IPS-18c (cell line): ENCODE data around the gene FER.
"Not testable (repeated sequence)": the region's sequence is repeated elsewhere in the genome, so short reads cannot be mapped to it uniquely, and the experiment has no call there.

Experiments
- H3K4me3 ChIP-seq: 2 replicates; pipeline ENCODE4 v1.7.0; 2013; ENCODE audit warnings: low read depth, mild to moderate bottlenecking, low read length, moderate library complexity; ENCODE audit not compliant: insufficient read depth
- H3K9me3 ChIP-seq: one replicate; pipeline ENCODE4 v1.6.1; 2013; ENCODE audit warnings: mild to moderate bottlenecking, low read length, moderate library complexity; ENCODE audit not compliant: control insufficient read depth, insufficient read depth

The FER gene

DNA sequence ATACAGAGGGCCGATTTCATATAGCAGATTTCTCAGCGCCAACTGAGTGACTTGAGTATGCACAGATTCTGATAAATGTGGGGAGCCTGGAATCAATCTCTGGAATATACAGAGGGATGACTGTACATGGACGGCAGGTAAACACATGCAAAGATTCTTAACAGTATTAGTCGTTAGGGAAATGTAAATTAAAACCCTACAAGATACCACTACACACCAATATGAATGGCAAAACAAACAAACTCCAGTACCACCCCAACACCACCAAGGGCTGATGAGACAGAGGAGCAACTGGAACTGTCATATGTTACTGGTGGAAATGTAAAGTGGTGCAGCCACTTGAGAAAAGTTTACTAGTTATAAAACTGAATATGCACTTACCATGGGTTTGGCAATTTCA lies 8.3 kb upstream of the FER start:
- H3K9me3 ChIP-seq, result no peaks in the 10 kb centered on the region
- H3K4me3 ChIP-seq, result no peak overlapping the region

DNA sequence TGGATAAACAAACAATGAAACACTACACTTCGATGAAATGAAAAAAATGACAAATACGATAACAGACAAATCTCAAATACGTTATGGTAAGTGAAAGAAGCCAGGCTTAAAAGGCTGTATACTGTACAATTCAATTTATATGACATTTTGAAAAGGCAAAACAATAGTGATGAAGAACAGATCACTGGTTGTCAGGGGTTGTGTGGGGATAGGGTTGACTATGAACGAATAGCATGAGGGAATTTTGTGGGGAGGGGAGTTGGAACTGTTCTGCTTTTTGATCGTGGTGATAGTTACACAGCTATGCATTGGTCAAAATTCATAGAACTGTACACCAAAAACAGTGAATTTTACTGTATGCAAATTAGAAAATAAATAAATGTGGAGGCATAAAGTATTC lies 7.8 kb upstream of the FER start:
- H3K4me3 ChIP-seq, result no peak overlapping the region
- no peaks in the 10 kb centered on the region for H3K9me3 ChIP-seq

DNA sequence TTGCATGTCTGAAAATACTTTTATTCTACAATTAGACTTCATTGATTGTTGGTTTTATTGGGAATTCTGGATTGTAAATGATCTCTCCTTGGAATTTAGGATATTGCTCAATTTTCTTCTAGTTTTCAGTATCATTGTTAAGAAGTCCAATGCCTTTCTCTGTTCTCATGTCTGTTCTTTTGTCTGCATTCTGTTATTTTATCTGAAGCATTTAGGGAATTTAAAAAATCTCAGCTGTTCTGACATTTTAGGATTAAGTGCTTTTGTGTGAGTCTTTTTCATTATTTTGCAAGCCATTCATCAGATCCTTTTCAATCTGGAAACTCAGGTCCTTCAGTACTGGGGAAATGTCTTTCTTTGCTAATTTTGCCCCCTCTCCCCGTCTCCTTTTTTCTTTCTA lies 4.4 kb upstream of the FER start:
- H3K9me3 ChIP-seq, result no peaks in the 10 kb centered on the region
- H3K4me3 ChIP-seq, result no peak overlapping the region

DNA sequence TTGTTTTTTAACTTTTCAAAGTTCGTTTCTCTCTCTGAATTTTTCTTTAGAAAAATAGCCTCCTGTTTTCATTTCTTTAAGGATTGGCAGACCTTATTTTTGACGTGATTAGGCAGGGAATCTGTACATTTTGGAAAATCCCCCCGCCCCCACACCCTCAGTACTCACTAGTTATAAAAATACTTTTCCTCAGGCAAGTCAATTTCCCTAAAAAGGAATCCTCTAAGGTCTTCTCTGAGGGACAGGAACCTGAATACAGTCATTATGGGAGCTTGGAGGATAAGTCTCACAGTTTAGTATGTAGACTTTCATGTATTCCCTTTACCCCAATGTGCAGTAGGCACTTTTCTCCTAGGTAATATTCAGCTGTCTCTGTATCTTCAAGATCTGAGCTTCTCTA lies 3.9 kb upstream of the FER start:
- no peaks in the 10 kb centered on the region for H3K9me3 ChIP-seq
- H3K4me3 ChIP-seq, result no peak overlapping the region

DNA sequence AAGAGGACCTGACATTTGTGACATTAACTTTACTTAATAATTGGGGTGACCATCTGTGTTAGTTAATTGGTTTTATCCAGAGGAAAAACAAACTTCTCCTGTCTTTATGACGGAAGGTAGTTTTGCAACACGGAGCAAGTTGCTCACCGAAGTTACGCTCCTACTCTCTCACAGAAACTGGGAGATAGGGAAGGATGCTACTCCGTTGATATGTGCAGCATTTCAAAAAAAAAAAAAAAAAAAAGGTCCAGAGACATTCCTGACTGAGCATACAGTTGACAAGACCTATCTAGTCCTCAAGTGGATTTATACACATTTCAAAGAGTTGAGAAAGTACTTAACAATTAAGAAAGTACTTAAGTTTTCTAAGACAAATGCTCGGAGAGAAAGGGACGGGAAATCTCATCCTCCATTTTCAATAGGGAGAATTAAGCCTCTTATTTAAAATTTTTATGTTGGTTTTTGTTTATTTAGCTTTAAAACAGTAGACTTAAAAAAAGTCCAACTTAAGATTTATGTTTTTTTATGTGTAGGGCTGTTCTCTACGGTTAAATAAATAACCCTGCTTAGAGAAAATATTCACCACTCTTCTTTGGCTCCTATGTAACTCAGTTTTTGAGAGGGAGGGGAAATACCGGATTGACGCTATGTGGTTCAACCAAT lies 455 bp upstream of the FER start:
- H3K4me3 ChIP-seq, result peak overlapping the region; percentile 89; the same call in 1 of the 2 replicates
- H3K9me3 ChIP-seq, result no peaks in the 10 kb centered on the region

DNA sequence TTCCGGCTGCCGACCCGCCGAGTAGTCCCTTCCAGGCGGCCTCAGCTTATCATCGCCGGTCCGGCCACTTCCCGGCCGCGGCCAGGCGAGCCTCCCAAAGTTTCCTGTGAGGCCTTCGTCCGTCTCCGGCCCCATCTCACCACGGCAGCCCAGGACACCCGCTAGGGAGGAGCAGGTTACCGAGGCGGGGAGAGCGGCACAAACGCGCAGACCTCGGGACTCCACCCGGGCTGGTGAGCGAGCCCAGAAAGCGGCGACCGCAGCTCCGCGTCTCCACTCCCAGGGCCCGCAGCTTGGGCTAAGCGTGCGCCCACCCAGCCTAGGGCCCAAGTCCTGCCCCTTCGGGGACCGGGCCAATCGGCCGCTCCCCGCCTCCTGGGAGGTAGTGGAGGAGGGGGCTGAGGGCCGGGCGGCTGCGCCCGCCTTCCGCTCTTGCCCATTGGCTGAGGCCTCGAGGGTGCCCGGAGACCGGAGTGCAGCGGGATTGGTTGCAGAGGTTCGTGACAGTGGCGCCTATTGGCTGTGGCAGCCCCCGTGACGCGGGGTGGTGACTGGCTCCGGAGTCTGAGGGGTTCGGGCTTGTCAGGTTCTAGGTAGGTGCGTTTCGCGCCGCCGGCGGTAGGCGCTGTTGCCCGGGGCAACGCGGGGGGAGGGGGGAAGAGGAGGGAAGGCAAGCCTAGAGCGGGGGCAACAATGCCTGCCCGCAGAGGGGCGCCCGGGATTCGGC lies 867 bp downstream of the FER start:
- no peaks in the 10 kb centered on the region for H3K9me3 ChIP-seq
- H3K4me3 ChIP-seq, result peak overlapping the region; percentile 89

DNA sequence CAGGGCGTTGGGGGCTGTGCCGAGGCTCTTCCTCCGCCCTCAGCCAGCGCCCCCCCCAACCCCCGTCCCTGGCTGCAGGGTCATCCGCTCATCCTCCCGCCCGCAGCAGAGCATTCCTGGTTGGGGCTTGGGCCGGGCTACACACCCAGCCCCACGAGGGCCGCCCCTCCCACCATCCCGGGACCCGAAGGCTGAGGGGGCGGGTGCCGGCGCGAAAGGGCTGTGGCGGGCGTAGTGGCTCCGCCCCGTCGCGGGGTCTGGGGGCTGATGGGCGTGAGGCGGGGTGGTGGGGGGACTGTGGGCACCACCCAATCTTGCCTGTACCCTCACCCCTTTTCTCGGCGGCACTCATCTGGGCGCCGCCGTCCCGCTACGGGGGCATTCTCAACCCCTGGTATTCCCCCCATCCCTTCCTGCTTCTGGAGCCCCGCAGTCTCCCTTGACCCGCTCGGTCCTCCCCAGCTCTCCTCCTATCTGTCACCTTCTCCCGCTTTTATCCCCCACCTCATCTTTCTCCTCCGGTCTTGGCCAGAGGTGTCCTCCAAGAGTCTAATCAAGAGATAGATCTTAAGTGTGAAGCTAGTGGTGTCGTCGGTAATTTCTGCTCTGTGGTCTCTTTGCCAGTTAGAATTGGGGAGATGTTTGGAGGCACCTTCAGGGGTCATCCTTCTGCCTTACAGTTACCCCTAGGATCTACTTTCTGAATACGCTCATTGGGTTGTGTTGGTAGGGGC lies 1.6 kb downstream of the FER start:
- Histone ChIP-seq H3K4me3 (peak overlapping the region; percentile 75), H3K9me3 (no peaks in the 10 kb centered on the region)

DNA sequence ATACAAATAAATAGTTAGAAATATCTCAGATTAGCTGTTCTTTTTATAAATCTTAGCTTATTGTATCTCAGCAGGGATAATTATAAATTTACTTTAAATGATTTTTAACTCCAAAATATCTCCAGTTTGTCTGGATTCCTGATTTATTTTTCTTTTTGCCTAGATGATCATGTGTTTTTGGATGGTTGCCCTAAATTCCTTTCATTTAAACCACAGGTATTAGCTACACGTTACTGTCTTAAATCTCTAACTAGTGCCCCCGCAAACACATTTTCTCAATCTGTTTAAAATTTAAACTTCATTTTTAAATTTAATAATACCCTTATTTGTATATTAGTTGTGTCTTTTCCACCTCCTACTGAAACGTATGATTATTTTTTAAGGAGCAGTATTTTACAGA lies 5.6 kb downstream of the FER start:
- Histone ChIP-seq H3K4me3 (no peak overlapping the region), H3K9me3 (no peaks in the 10 kb centered on the region)

DNA sequence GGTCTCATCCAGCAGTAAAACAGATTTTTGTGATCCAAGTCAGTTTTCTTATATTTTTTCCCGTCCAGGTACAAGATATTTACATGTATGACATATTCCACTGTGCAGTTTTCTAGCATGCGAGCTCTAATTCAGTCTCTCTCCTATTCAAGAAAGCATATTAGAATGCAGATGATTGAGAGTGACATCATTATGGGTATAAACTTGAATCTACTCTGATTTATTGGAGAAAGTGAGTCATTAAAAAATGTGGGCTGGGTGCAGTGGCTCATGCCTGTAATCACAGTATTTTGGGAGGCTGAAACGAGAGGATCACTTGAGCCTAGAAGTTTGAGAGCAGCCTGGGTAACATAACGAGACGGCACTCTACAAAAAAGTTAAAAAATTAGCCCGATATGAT lies 6.2 kb downstream of the FER start:
- Histone ChIP-seq H3K4me3 (no peak overlapping the region), H3K9me3 (no peaks in the 10 kb centered on the region)

DNA sequence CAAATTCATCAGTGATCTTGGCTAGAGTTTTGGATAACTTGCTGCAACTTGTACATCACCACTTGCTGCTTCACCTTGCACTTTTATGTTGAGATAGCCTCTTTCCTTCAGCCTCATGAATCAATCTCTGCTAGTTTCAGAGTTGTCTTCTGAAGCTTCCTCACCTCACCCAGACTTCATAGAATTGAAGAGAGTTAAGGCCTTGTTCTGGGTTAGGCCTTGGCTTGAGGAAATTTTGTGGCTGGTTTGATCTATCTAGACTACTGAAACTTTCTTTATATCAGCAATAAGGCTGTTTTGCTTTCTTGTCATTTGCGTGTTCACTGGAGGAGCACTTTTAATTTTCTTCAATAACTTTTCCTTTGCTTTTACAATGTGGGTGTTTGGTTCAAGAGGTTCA lies 12.8 kb downstream of the FER start:
- no peak overlapping the region for H3K4me3 ChIP-seq
- H3K9me3 ChIP-seq, result no peaks in the 10 kb centered on the region

DNA sequence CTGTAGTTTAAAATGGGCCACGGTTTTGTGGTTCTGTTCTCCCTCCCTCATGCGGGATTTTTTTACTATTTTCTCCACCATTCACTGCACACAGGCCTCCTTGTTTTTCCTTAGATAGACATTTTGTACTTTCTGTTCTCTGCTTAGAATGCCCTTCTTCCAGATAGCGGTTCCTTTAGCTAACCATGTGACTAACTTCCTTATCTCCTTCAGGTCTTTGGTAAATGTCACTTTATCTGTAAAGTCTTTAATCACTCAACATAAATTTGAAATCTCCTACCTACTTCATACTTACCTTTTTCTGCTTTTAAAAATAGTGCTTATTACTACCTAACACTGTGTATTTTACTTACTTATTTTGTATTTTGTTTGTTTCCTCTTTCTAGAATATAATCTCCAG lies 15.0 kb downstream of the FER start:
- Histone ChIP-seq H3K9me3 (no peaks in the 10 kb centered on the region), H3K4me3 (no peak overlapping the region)

DNA sequence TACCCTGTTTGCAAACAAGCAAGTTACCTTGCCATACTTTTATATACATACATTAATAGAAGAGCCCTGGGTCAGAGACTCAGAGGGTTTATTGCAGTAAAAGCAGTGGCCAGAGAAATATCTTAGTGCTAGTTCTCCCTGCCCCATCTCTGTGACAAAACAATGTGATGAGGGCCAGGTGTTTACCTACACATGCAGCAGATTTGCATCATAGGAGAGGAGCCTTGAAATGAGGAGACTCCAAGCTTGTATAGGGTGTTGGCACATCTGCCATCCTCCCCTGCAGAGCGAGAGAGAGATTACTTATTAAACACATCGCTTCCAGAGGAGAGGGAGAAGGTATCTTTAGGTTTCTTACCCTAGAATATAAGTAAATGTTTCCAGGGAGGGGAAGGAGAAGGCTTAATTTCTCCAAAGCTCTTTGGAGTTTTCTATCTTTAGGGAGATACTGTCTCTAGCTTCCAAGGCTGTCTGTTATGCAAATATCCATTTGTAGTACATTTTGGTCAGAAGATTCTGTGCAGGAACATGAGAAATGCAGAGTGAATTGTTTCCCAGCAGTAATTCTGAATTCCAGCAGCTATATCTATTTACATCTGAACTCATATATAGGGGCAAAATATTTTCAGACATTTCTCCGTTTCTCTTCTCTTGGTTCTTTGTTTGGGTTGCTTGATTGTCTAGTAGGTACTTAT lies 15.7 kb downstream of the FER start:
- H3K9me3 ChIP-seq, result no peaks in the 10 kb centered on the region

DNA sequence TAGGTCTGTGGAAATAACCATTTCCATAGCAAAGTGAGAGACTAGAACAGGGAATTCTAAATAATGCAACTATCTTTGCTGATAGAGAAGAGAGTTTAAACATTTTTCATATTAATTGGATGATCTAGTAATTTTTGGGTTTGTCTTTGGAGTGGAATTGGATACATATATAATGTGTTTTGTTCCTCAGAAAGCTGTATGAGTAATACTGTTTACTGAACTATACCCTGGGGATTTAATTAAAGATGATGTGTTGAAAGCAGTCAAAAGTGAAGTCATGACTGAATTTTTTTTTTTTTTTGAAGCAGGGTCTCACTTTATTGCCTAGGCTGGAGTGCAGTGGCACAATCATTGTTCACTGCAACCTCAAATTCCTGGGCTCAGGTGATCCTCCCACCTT lies 17.9 kb downstream of the FER start:
- H3K9me3 ChIP-seq, result no peaks in the 10 kb centered on the region
- no peak overlapping the region for H3K4me3 ChIP-seq

More for the DNA sequence above, 15.7 kb downstream of the FER start:
- H3K4me3 ChIP-seq, result no peak overlapping the region

DNA sequence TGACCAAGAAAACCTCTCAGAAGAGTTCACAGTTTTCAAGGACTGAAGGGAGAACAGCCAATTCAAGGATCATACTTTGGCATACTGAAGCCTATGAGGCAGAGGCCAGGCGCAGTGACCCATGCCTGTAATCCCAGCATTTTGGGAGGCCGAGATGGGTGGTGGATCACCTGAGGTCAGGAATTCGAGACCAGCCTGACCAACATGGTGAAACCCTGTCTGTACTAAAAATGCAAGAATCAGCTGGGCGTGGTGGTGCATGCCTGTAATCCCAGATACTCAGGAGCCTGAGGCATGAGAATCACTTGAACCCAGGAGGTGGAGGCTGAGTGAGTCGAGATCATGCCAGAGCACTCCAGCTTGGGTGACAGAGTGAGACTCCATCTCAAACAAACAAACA lies 19.2 kb downstream of the FER start:
- H3K4me3 ChIP-seq, H3K9me3 ChIP-seq: not testable (repeated sequence)

DNA sequence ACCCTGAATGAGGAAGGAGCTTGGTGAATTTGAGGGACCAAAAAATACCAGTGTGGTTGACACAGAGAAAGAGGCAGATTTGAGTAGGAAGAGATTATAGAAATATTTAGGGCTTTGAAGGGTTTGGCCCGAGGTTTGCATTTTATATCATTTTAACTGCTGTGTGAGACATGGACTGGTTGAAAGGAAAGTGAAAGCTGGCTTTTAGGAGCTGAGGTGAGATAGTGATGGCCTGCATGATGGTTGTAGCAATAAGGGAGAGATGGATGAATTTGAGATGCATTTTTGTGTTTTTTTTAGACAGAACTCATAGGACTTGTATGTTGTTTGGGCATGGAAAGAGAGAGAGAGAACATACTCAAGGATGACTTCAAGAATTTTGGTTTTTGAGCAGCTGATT lies 21.7 kb downstream of the FER start:
- Histone ChIP-seq H3K4me3 (no peak overlapping the region), H3K9me3 (no peaks in the 10 kb centered on the region)

DNA sequence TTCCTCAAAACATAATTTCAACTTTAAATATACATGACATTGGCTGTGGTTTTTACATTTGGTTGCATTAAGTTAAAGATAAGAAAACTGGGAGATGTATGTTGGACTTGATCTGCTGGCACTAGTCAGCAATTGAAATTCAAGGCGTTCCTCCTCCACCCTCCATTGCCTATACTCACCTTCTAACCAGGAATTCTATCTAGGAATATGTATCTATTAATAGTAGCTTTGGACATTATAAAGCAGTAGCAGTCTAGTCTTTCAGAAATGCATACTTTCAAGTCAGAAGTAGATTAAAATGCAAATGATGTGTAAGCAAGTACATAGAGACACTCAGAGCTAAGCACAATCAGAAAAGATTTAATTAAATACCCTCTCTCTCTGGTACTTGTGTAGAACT lies 24.9 kb downstream of the FER start:
- no peaks in the 10 kb centered on the region for H3K9me3 ChIP-seq
- H3K4me3 ChIP-seq, result no peak overlapping the region

DNA sequence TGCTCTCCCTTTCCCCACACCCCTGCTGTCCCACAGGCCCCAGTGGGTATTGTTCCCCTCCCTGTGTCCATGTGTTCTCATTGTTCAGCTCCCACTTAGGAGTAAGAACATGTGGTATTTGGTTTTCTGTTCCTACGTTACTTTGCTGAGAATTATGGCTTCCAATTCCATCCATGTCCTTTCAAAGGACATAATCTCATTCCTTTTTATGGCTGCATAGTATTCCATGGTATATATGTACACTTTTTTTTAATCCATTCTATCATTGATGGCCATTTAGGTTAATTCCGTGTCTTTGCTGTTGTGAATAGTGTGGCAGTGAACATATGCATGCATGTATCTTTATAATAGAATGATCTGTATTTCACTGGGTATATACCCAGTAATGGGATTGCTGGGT lies 25.6 kb downstream of the FER start:
- H3K4me3 ChIP-seq, result no peak overlapping the region

DNA sequence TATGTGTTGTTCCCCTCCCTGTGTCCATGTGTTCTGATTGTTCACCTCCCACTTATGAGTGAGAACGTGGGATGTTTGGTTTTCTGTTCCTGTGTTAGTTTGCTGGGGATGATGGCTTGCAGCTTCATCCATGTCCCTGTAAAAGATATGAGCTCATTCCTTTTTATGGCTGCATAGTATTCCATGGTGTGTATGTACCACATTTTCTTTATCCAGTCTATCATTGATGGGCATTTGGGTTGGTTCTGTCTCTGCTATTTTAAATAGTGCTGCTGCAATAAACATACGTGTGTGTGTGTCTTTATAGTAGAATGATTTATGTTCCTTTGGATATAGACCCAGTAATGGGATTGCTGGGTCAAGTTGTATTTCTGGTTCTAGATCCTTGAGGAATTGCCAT lies 26.4 kb downstream of the FER start:
- not testable (repeated sequence) for H3K4me3 ChIP-seq, H3K9me3 ChIP-seq

More for the DNA sequence above, 25.6 kb downstream of the FER start:
- H3K9me3 ChIP-seq, result no peaks in the 10 kb centered on the region
